ENCODE results near the gene TRAPPC3.

Gene TRAPPC3

GRCh38 chr1:36163426-36163825 lies 14.1 kb upstream of the TRAPPC3 start:
- H3K79me2 ChIP-seq (ENCODE audit: control insufficient read depth, insufficient read depth, low read length, poor library complexity): peaks cover 25% of the 10 kb centered on the region
- H3K27me3 ChIP-seq (ENCODE audit: insufficient read depth, low read length): no peaks in the 10 kb centered on the region
- H3K9ac ChIP-seq (ENCODE audit: low read length): no peak overlapping the region
- no peak for DNase-seq
- no peaks in the 10 kb centered on the region for H3K9me3 ChIP-seq (ENCODE audit: insufficient read depth, low read depth, low read length)
- peaks cover 4% of the 10 kb centered on the region for H3K79me1 ChIP-seq (ENCODE audit: low read length)
- H2BK12ac ChIP-seq (ENCODE audit: low read length): no peak overlapping the region
- no peak overlapping the region for H3K27ac ChIP-seq (ENCODE audit: low read depth, low read length)
- H2AFZ ChIP-seq (ENCODE audit: insufficient read depth, low read length, poor library complexity): no peak overlapping the region
- H3K18ac ChIP-seq (ENCODE audit: low read length): no peak overlapping the region
- H3K4me3 ChIP-seq (ENCODE audit: low read depth, low read length): no peak overlapping the region
- H4K8ac ChIP-seq (ENCODE audit: low read depth, low read length): no peak overlapping the region
- no peak overlapping the region for H4K91ac ChIP-seq (ENCODE audit: low read depth, low read length)
- peaks cover 23 to 32% of the 10 kb centered on the region in 2 experiments for H3K36me3 ChIP-seq (ENCODE audit: control insufficient read depth in 1 of 2, insufficient read depth in 2 of 2, low read length in 2 of 2)
- no peak overlapping the region for H3K14ac ChIP-seq (ENCODE audit: low read length)
- no peak overlapping the region for H3K23ac ChIP-seq (ENCODE audit: low read length)
- no peak overlapping the region for H3K4ac ChIP-seq (ENCODE audit: low read depth, low read length)
- no peak overlapping the region for H4K12ac ChIP-seq (ENCODE audit: low read depth, low read length)
- peaks cover 26 to 33% of the 10 kb centered on the region in 2 experiments for H3K4me1 ChIP-seq (ENCODE audit: control insufficient read depth in 1 of 2, insufficient read depth in 2 of 2, low read length in 2 of 2)
- no peak overlapping the region for H3K4me2 ChIP-seq (ENCODE audit: low read length)
- no peak overlapping the region for H2BK5ac ChIP-seq (ENCODE audit: low read depth, low read length, poor library complexity)
- H2BK120ac ChIP-seq (ENCODE audit: insufficient read depth, low read length, poor library complexity): no peak overlapping the region
- H2AK5ac ChIP-seq (ENCODE audit: low read length): no peak overlapping the region

- Histone ChIP-seq H3K4me1 (ENCODE audit: control insufficient read depth in 1 of 2, insufficient read depth in 2 of 2, low read length in 2 of 2) (peaks cover 31 to 38% of the 10 kb centered on the region in 2 experiments), H3K27me3 (ENCODE audit: insufficient read depth, low read length) (no peaks in the 10 kb centered on the region), H3K79me2 (ENCODE audit: control insufficient read depth, insufficient read depth, low read length, poor library complexity) (peaks cover 31% of the 10 kb centered on the region), H3K23ac (ENCODE audit: low read length) (no peak overlapping the region), H3K4ac (ENCODE audit: low read depth, low read length) (peak overlapping the region; percentile 65), H3K14ac (ENCODE audit: low read length) (no peak overlapping the region), H4K91ac (ENCODE audit: low read depth, low read length) (no peak overlapping the region), H4K12ac (ENCODE audit: low read depth, low read length) (no peak overlapping the region), H3K4me3 (ENCODE audit: low read depth, low read length) (no peak overlapping the region), H3K9ac (ENCODE audit: low read length) (no peak overlapping the region), H2BK120ac (ENCODE audit: insufficient read depth, low read length, poor library complexity) (no peak overlapping the region), H3K36me3 (ENCODE audit: control insufficient read depth in 1 of 2, insufficient read depth in 2 of 2, low read length in 2 of 2) (peaks cover 22 to 31% of the 10 kb centered on the region in 2 experiments), H3K79me1 (ENCODE audit: low read length) (peaks cover 4% of the 10 kb centered on the region), H3K4me2 (ENCODE audit: low read length) (no peak overlapping the region), H2BK5ac (ENCODE audit: low read depth, low read length, poor library complexity) (no peak overlapping the region), H2AK5ac (ENCODE audit: low read length) (no peak overlapping the region), H3K27ac (ENCODE audit: low read depth, low read length) (peak overlapping the region; percentile 91), H2AFZ (ENCODE audit: insufficient read depth, low read length, poor library complexity) (no peak overlapping the region), H3K18ac (ENCODE audit: low read length) (no peak overlapping the region), H4K8ac (ENCODE audit: low read depth, low read length) (no peak overlapping the region), H2BK12ac (ENCODE audit: low read length) (no peak overlapping the region), H3K9me3 (ENCODE audit: insufficient read depth, low read depth, low read length) (no peaks in the 10 kb centered on the region)
- no CpG with 5 or more reads among the region's 1 CpG for WGBS (ENCODE audit: extremely low coverage, insufficient coverage, insufficient read length)
- DNase-seq: no peak
These were observed 13.5 kb upstream of the TRAPPC3 start for GRCh38 chr1:36162680-36163239.

- H3K9ac ChIP-seq (ENCODE audit: low read length): no peak overlapping the region
- WGBS (ENCODE audit: extremely low coverage, insufficient coverage, insufficient read length): no CpG with 5 or more reads among the region's 14 CpGs
These were observed 12.6 kb upstream of the TRAPPC3 start for GRCh38 chr1:36161641-36162531.

GRCh38 chr1:36160949-36161485 lies 11.7 kb upstream of the TRAPPC3 start:
- Histone ChIP-seq H3K18ac (ENCODE audit: low read length) (peak overlapping the region; percentile 48), H3K4me1 (ENCODE audit: control insufficient read depth in 1 of 2, insufficient read depth in 2 of 2, low read length in 2 of 2) (peaks cover 34 to 42% of the 10 kb centered on the region in 2 experiments), H3K9ac (ENCODE audit: low read length) (peak overlapping the region; percentile 17), H4K8ac (ENCODE audit: low read depth, low read length) (peak overlapping the region; percentile 79), H3K14ac (ENCODE audit: low read length) (peak overlapping the region; percentile 59), H3K4me2 (ENCODE audit: low read length) (peak overlapping the region; percentile 15), H2AK5ac (ENCODE audit: low read length) (peak overlapping the region; percentile 34), H2AFZ (ENCODE audit: insufficient read depth, low read length, poor library complexity) (no peak overlapping the region), H2BK12ac (ENCODE audit: low read length) (peak overlapping the region; percentile 46), H2BK5ac (ENCODE audit: low read depth, low read length, poor library complexity) (peak overlapping the region; percentile 75), H3K4me3 (ENCODE audit: low read depth, low read length) (no peak overlapping the region), H3K4ac (ENCODE audit: low read depth, low read length) (peak overlapping the region; percentile 89), H4K91ac (ENCODE audit: low read depth, low read length) (peak overlapping the region; percentile 73), H3K79me1 (ENCODE audit: low read length) (peaks cover 18% of the 10 kb centered on the region), H3K27me3 (ENCODE audit: insufficient read depth, low read length) (no peaks in the 10 kb centered on the region), H3K23ac (ENCODE audit: low read length) (no peak overlapping the region), H3K36me3 (ENCODE audit: control insufficient read depth in 1 of 2, insufficient read depth in 2 of 2, low read length in 2 of 2) (peaks cover 15 to 21% of the 10 kb centered on the region in 2 experiments), H2BK120ac (ENCODE audit: insufficient read depth, low read length, poor library complexity) (peak overlapping the region; percentile 70), H3K79me2 (ENCODE audit: control insufficient read depth, insufficient read depth, low read length, poor library complexity) (peaks cover 47% of the 10 kb centered on the region), H3K9me3 (ENCODE audit: insufficient read depth, low read depth, low read length) (no peaks in the 10 kb centered on the region), H4K12ac (ENCODE audit: low read depth, low read length) (peak overlapping the region; percentile 5), H3K27ac (ENCODE audit: low read depth, low read length) (peak overlapping the region; percentile 91)
- WGBS (ENCODE audit: extremely low coverage, insufficient coverage, insufficient read length): no CpG with 5 or more reads among the region's 12 CpGs
- no peak for DNase-seq

More at GRCh38 chr1:36161641-36162531, 12.6 kb upstream of the TRAPPC3 start:
- Histone ChIP-seq H3K4me2 (ENCODE audit: low read length) (peak overlapping the region; percentile 34), H3K23ac (ENCODE audit: low read length) (no peak overlapping the region), H3K27ac (ENCODE audit: low read depth, low read length) (peak overlapping the region; percentile 91), H3K14ac (ENCODE audit: low read length) (no peak overlapping the region), H2AFZ (ENCODE audit: insufficient read depth, low read length, poor library complexity) (no peak overlapping the region), H3K4ac (ENCODE audit: low read depth, low read length) (peak overlapping the region; percentile 61), H3K4me3 (ENCODE audit: low read depth, low read length) (no peak overlapping the region), H3K4me1 (ENCODE audit: control insufficient read depth in 1 of 2, insufficient read depth in 2 of 2, low read length in 2 of 2) (peaks cover 34 to 42% of the 10 kb centered on the region in 2 experiments), H2BK12ac (ENCODE audit: low read length) (no peak overlapping the region), H4K12ac (ENCODE audit: low read depth, low read length) (no peak overlapping the region), H3K18ac (ENCODE audit: low read length) (peak overlapping the region; percentile 49), H4K8ac (ENCODE audit: low read depth, low read length) (no peak overlapping the region), H3K36me3 (ENCODE audit: control insufficient read depth in 1 of 2, insufficient read depth in 2 of 2, low read length in 2 of 2) (peaks cover 15 to 22% of the 10 kb centered on the region in 2 experiments), H3K9me3 (ENCODE audit: insufficient read depth, low read depth, low read length) (no peaks in the 10 kb centered on the region), H2BK5ac (ENCODE audit: low read depth, low read length, poor library complexity) (no peak overlapping the region), H2BK120ac (ENCODE audit: insufficient read depth, low read length, poor library complexity) (peak overlapping the region; percentile 16), H3K79me2 (ENCODE audit: control insufficient read depth, insufficient read depth, low read length, poor library complexity) (peaks cover 39% of the 10 kb centered on the region), H2AK5ac (ENCODE audit: low read length) (no peak overlapping the region), H3K27me3 (ENCODE audit: insufficient read depth, low read length) (no peaks in the 10 kb centered on the region), H3K79me1 (ENCODE audit: low read length) (peaks cover 10% of the 10 kb centered on the region), H4K91ac (ENCODE audit: low read depth, low read length) (no peak overlapping the region)
- DNase-seq: peak; percentile 22 to 41
